Measurements from ENCODE around the gene ICA1.

DNA sequence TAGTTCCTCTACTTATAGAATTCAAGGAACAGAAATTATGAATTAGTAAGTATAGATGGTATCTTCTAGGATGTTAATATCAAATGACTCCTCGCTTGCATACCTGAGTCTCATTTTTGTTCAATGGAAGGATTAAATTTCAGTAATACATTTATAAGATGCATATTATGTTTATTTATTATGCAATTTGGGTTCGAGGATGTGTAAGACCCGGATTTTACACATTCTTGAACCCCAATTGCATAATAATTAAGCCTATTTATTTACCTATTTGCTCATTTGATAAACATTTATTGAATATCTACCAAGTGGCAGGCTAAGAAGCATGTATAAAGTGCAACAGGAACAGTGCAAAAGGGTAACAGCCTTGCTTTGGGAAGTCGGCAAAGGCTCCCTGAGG is 52.6 kb downstream of the ICA1 start:
- TF ChIP-seq CTCF (IDR thresholded peaks at IDR 0.05 in 4 of 5, conservative IDR thresholded peaks at IDR 0.05 in 1 of 5): no peak
- no peak for TF ChIP-seq POLR2A (IDR thresholded peaks at IDR 0.05)

Measured in gastrocnemius medialis (tissue), 4 donors.